H1 (cell line): ENCODE measurements around the gene SOX13. TPM values are rescaled to one million over a fixed set of nuclear protein-coding genes. Genes with fewer than 3 reads are reported as not detected.

ENCODE experiments used
- CTCF ChIA-PET: fragments of 300-600 bp; sonication (Branson Sonifier 250); formaldehyde crosslinking; loops from one replicate; lab custom pipeline; 2021; ENCODE audit not compliant: partially characterized antibody; lab: Charles Lee
- POLR2A ChIA-PET: fragments of 300-600 bp; sonication (Branson Sonifier 250); formaldehyde crosslinking; loops from one replicate; lab custom pipeline; 2021; ENCODE audit warnings: inconsistent platforms; ENCODE audit not compliant: partially characterized antibody; lab: Charles Lee
- DNase-seq, 2 experiments: peaks; one replicate each; pipeline versions ENCODE4 v3.0.0 to v3.0.0-alpha.2; 2010 to 2022; ENCODE audit warnings: low spot score in 2 of 2, low read depth in 1 of 2, mixed read lengths in 1 of 2
- FAIRE-seq: peaks from 2 replicates; lab custom pipeline; 2011; peaks lifted over from hg19 to GRCh38; lab: Jason Lieb, UNC
- H2AFZ ChIP-seq: 2 replicates; pipeline ENCODE4 v1.8.1; 2012; ENCODE audit warnings: low read length, inconsistent platforms
- H2AK5ac ChIP-seq: 2 replicates; pipeline ENCODE4 v1.6.1; 2013; ENCODE audit warnings: low read depth, low read length
- H2BK120ac ChIP-seq: replicated peaks from 2 replicates; pipeline ENCODE3; 2013; ENCODE audit warnings: low read depth, low read length, inconsistent platforms
- H2BK12ac ChIP-seq: 2 replicates; pipeline ENCODE4 v1.6.1; 2013; ENCODE audit warnings: low read depth, low read length
- H2BK15ac ChIP-seq: 2 replicates; pipeline ENCODE4 v1.6.1; 2013; ENCODE audit warnings: low read length
- H2BK20ac ChIP-seq: 2 replicates; pipeline ENCODE4 v1.6.1; 2013; ENCODE audit warnings: low read length
- H2BK5ac ChIP-seq: 2 replicates; pipeline ENCODE4 v1.6.1; 2013; ENCODE audit warnings: low read depth, low read length
- H3K14ac ChIP-seq: 2 replicates; pipeline ENCODE4 v1.6.1; 2013; ENCODE audit warnings: inconsistent platforms; ENCODE audit not compliant: insufficient read length
- H3K18ac ChIP-seq: 2 replicates; pipeline ENCODE4 v1.6.1; 2013; ENCODE audit warnings: low read length; ENCODE audit errors: extremely low read depth
- H3K23ac ChIP-seq: 2 replicates; pipeline ENCODE4 v1.6.1; 2013; ENCODE audit warnings: inconsistent platforms; ENCODE audit not compliant: insufficient read length
- H3K23me2 ChIP-seq: 2 replicates; pipeline ENCODE4 v1.6.1; 2013; ENCODE audit warnings: low read depth, low read length
- H3K27ac ChIP-seq: 2 replicates; pipeline ENCODE4 v1.6.1; 2011; ENCODE audit warnings: low read depth, low read length, inconsistent platforms
- H3K27me3 ChIP-seq, 4 experiments: replicated peaks in 1 of 4; 1 replicate in 1 of 4; 2 replicates in 3 of 4; pipeline versions ENCODE4 v1.6.1 to v1.8.1; 2011 to 2013; ENCODE audit warnings: low read length in 3 of 4, mild to moderate bottlenecking in 3 of 4, inconsistent platforms in 2 of 4, mixed read lengths in 2 of 4, moderate library complexity in 1 of 4; ENCODE audit not compliant: control insufficient read depth in 3 of 4, insufficient read depth in 3 of 4; ENCODE audit errors: extremely low read depth in 1 of 4
- H3K36me3 ChIP-seq, 4 experiments: 2 replicates each; pipeline versions ENCODE4 v1.6.1 to v1.8.1; 2011 to 2013; ENCODE audit warnings: mild to moderate bottlenecking in 4 of 4, low read length in 3 of 4, moderate library complexity in 2 of 4, control low read depth in 1 of 4, inconsistent platforms in 1 of 4; ENCODE audit not compliant: insufficient read depth in 4 of 4, control insufficient read depth in 2 of 4
- H3K4ac ChIP-seq: replicated peaks from 2 replicates; pipeline ENCODE3; 2013; ENCODE audit warnings: low read length, low read depth, mixed read lengths, inconsistent platforms; ENCODE audit not compliant: insufficient read length
- H3K4me1 ChIP-seq, 4 experiments: replicated peaks in 1 of 4; 1 replicate in 1 of 4; 2 replicates in 3 of 4; pipeline versions ENCODE4 v1.6.1 to v1.8.1; 2011 to 2013; ENCODE audit warnings: low read length in 3 of 4, inconsistent platforms in 2 of 4, mixed read lengths in 1 of 4; ENCODE audit not compliant: insufficient read depth in 4 of 4, control insufficient read depth in 3 of 4
- H3K4me2 ChIP-seq, 2 experiments: 2 replicates each; pipeline versions ENCODE4 v1.6.1 to v1.8.1; 2011 to 2013; ENCODE audit warnings: low read depth in 2 of 2, low read length in 2 of 2, control low read depth in 1 of 2, inconsistent platforms in 1 of 2, mild to moderate bottlenecking in 1 of 2; ENCODE audit not compliant: insufficient read depth in 1 of 2
- H3K4me3 ChIP-seq, 4 experiments: fragments of 200-600, 300-600 bp in 1 of 4; sonication (generic), shearing (Covaris generic), sonication (Bioruptor Twin) in 1 of 4; 2 replicates each; pipeline versions ENCODE4 v1.5.1 to v1.8.1; 2011 to 2016; ENCODE audit warnings: low read length in 4 of 4, low read depth in 3 of 4, control low read depth in 2 of 4, inconsistent platforms in 2 of 4, mild to moderate bottlenecking in 2 of 4, mixed read lengths in 1 of 4, moderate library complexity in 1 of 4; ENCODE audit not compliant: insufficient read depth in 2 of 4; ENCODE audit errors: extremely low read depth in 1 of 4
- H3K56ac ChIP-seq: replicated peaks from 2 replicates; pipeline ENCODE3; 2013; ENCODE audit warnings: low read depth, mild to moderate bottlenecking, mixed read lengths, low read length, inconsistent platforms; ENCODE audit not compliant: insufficient read length
- H3K79me1 ChIP-seq: 2 replicates; pipeline ENCODE4 v1.6.1; 2013; ENCODE audit warnings: low read depth, low read length, control low read depth
- H3K79me2 ChIP-seq, 2 experiments: 2 replicates each; pipeline versions ENCODE4 v1.6.1 to v1.8.1; 2012 to 2013; ENCODE audit warnings: low read length in 2 of 2, mild to moderate bottlenecking in 2 of 2, inconsistent platforms in 1 of 2; ENCODE audit not compliant: insufficient read depth in 2 of 2, control insufficient read depth in 1 of 2
- H3K9ac ChIP-seq, 4 experiments: replicated peaks in 1 of 4; 1 replicate in 1 of 4; 2 replicates in 3 of 4; pipeline versions ENCODE4 v1.6.1 to v1.8.1; 2011 to 2013; ENCODE audit warnings: low read depth in 3 of 4, low read length in 3 of 4, control low read depth in 2 of 4, mild to moderate bottlenecking in 2 of 4, moderate library complexity in 2 of 4, inconsistent platforms in 1 of 4; ENCODE audit errors: extremely low read depth in 1 of 4
- H3K9me3 ChIP-seq, 2 experiments: 2 replicates each; pipeline versions ENCODE4 v1.6.1 to v1.8.1; 2012 to 2013; ENCODE audit warnings: mild to moderate bottlenecking in 2 of 2, moderate library complexity in 2 of 2, control low read depth in 1 of 2, inconsistent platforms in 1 of 2, low read depth in 1 of 2, low read length in 1 of 2, mixed read lengths in 1 of 2; ENCODE audit not compliant: insufficient read depth in 2 of 2
- H4K20me1 ChIP-seq, 2 experiments: replicated peaks in 1 of 2; 2 replicates each; pipeline versions ENCODE3 to v1.8.1; 2011 to 2013; ENCODE audit warnings: inconsistent platforms in 2 of 2, low read length in 2 of 2, mild to moderate bottlenecking in 1 of 2; ENCODE audit not compliant: insufficient read depth in 2 of 2, control insufficient read depth in 1 of 2
- H4K5ac ChIP-seq: 2 replicates; pipeline ENCODE4 v1.6.1; 2013; ENCODE audit warnings: low read length, low read depth, mixed read lengths, inconsistent platforms; ENCODE audit not compliant: insufficient read length
- H4K8ac ChIP-seq: 2 replicates; pipeline ENCODE4 v1.8.0; 2013; ENCODE audit warnings: mild to moderate bottlenecking, moderate library complexity, low read length, inconsistent platforms; ENCODE audit not compliant: insufficient read depth; ENCODE audit errors: extremely low read depth
- H4K91ac ChIP-seq: replicated peaks from 2 replicates; pipeline ENCODE3; 2013; ENCODE audit warnings: low read length, mixed read lengths, inconsistent platforms; ENCODE audit not compliant: insufficient read length
- ATF2 ChIP-seq: IDR thresholded peaks from 2 replicates; pipeline ENCODE4 v1.6.1; 2012; ENCODE audit warnings: low read length, inconsistent platforms
- ATF3 ChIP-seq: IDR thresholded peaks from 2 replicates; pipeline ENCODE4 v1.6.1; 2011; ENCODE audit warnings: low read depth, mild to moderate bottlenecking, low read length; ENCODE audit not compliant: insufficient read depth
- BACH1 ChIP-seq: IDR thresholded peaks from 2 replicates; pipeline ENCODE4 v1.6.1; 2012; ENCODE audit warnings: low read length, improper control_type of control experiment
- CEBPB ChIP-seq: IDR thresholded peaks from 2 replicates; pipeline ENCODE4 v1.6.1; 2012; ENCODE audit warnings: low read depth, low read length
- EGR1 ChIP-seq: IDR thresholded peaks from 2 replicates; pipeline ENCODE4 v1.6.1; 2011; ENCODE audit warnings: low read depth, low read length, borderline replicate concordance
- GABPA ChIP-seq: IDR thresholded peaks from 2 replicates; pipeline ENCODE4 v1.6.1; 2011; ENCODE audit warnings: mild to moderate bottlenecking, low read length, moderate library complexity, borderline replicate concordance; ENCODE audit not compliant: insufficient read depth
- NRF1 ChIP-seq: IDR thresholded peaks from 2 replicates; pipeline ENCODE4 v1.6.1; 2011; ENCODE audit warnings: mild to moderate bottlenecking, low read depth, low read length, improper control_type of control experiment
- RAD21 ChIP-seq, 2 experiments: IDR thresholded peaks in 1 of 2; conservative IDR thresholded peaks in 1 of 2; 2 replicates each; pipeline ENCODE4 v1.6.1; 2011; ENCODE audit warnings: low read depth in 2 of 2, low read length in 2 of 2, improper control_type of control experiment in 1 of 2, inconsistent platforms in 1 of 2, mild to moderate bottlenecking in 1 of 2, moderate library complexity in 1 of 2
- SP4 ChIP-seq: IDR thresholded peaks from 2 replicates; pipeline ENCODE4 v1.6.1; 2012; ENCODE audit warnings: low read length, inconsistent platforms
- WGBS, 2 experiments: shearing (Covaris generic) in 1 of 2; methylation state at CpG; one replicate each; pipeline versions ENCODE4 v1.1.6 to v1.1.7; 2013 to 2015; ENCODE audit warnings: low lambda C conversion rate in 2 of 2, mixed read lengths in 2 of 2, inconsistent platforms in 1 of 2, low coverage in 1 of 2, missing lambda C conversion rate in 1 of 2; ENCODE audit not compliant: insufficient replicate concordance in 2 of 2, insufficient coverage in 1 of 2, insufficient read length in 1 of 2; ENCODE audit errors: extremely low coverage in 1 of 2, missing lambda C conversion rate in 1 of 2; 5-methylcytosine and 5-hydroxymethylcytosine counted together
- polyA plus RNA-seq, 7 experiments: library from polyadenylated mRNA; depleted of rRNA in 3 of 7; stranded (reverse) in 5 of 7; unstranded in 2 of 7; fragments of >200 nt in 5 of 7; fragments of 200-250 nt in 2 of 7; gene quantifications; 1 replicate in 5 of 7; 2 replicates in 1 of 7; 4 replicates in 1 of 7; pipeline versions ENCODE4 v1.2.1 to v1.2.3, GENCODE V29; 2011 to 2013; ENCODE audit warnings: missing spikeins in 2 of 7, mixed read lengths in 2 of 7
- total RNA-seq: library from RNA; stranded (reverse); fragmentation: NEBNext Ultra II Directional; extraction: Animal tissue kit (Norgen Biotek cat#: 25700); gene quantifications from 2 replicates; pipeline ENCODE4 v1.2.1, GENCODE V29; 2021

Gene SOX13
- total and polyA plus RNA-seq, 2 of the 8 experiments (the other 6 are each of a cell fraction or from before 2014, with no cell fraction given): 113 to 173 TPM

- Histone ChIP-seq H2BK20ac (peak overlapping the region; percentile 63; the same call in 1 of the 2 replicates), H3K79me1 (peaks cover 40% of the 10 kb centered on the region), H2AK5ac (no peak overlapping the region), H3K9ac (no peak overlapping the region), H3K14ac (no peak overlapping the region), H4K91ac (no peak overlapping the region), H2BK15ac (no peak overlapping the region; the same call in 1 of the 2 replicates), H2BK12ac (0 out of 2 replicates have a peak overlapping the region, but pooled peaks have one; percentile 1), H2AFZ (no peak overlapping the region), H3K23me2 (no peaks in the 10 kb centered on the region), H3K27ac (no peak overlapping the region), H3K56ac (no peak overlapping the region), H3K23ac (no peak overlapping the region), H3K36me3 (no peaks in the 10 kb centered on the region), H2BK120ac (no peak overlapping the region), H3K27me3 (no peaks in the 10 kb centered on the region), H3K4me3 (no peak overlapping the region), H4K5ac (no peak overlapping the region), H4K8ac (no peak overlapping the region), H4K20me1 (peaks cover 42 to 47% of the 10 kb centered on the region in 2 experiments), H3K4me1 (peaks cover 26 to 54% (median 32%) of the 10 kb centered on the region in 4 experiments), H3K9me3 (no peaks in the 10 kb centered on the region), H3K79me2 (peaks cover 37 to 99% of the 10 kb centered on the region in 2 experiments), H3K4ac (no peak overlapping the region), H3K4me2 (peak overlapping the region in 1 of 2 experiments; percentile 19; a peak in 2 of 4 replicates), H2BK5ac (peak overlapping the region; percentile 32; the same call in 1 of the 2 replicates), H3K18ac (no peak overlapping the region)
- DNase-seq: no peak
- CTCF ChIA-PET: interaction anchor here (1.1 to 1.9 kb wide), 6 partner anchors 9 to 230 kb away, joined by 3 to 9 read pairs (median 4); no protein-coding TSS in a partner anchor
- no peak for FAIRE-seq
- 85% methylated on average over 3 of the region's 3 CpGs; no CpG with 5 or more reads in 1 of the 2 experiments for WGBS, 2 experiments
- POLR2A ChIA-PET: interaction anchor here (1.6 to 2.8 kb wide), 2 partner anchors 8 to 24 kb away, joined by 3 to 12 read pairs; no protein-coding TSS in a partner anchor
- TF ChIP-seq BACH1: no peak
- no peak for TF ChIP-seq GABPA
- TF ChIP-seq EGR1: no peak
- no peak for TF ChIP-seq NRF1
- no peak for TF ChIP-seq ATF2
- no peak for TF ChIP-seq CEBPB
- TF ChIP-seq ATF3: no peak
- TF ChIP-seq RAD21 (IDR thresholded peaks at IDR 0.05 in 1 of 2, conservative IDR thresholded peaks at IDR 0.05 in 1 of 2; ENCODE audit: low read depth in 2 of 2, low read length in 2 of 2): no peak
- no peak for TF ChIP-seq SP4
These were observed 30.0 kb downstream of the SOX13 start for GRCh38 chr1:204102739-204103430.
